ENCODE data around the gene IMMP1L.
"Not testable (repeated sequence)": the region's sequence is repeated elsewhere in the genome, so short reads cannot be mapped to it uniquely, and the experiment has no call there.

IMMP1L gene

GRCh38 chr11:31509429-31510345, at the start of gene IMMP1L, which contains the start of gene ELP4:
TSS of gene IMMP1L (minus strand) at chr11:31509622. CDS start at chr11:31463276, 46,346 bp downstream.
TSS of gene ELP4 (plus strand) at chr11:31509767. CDS start at chr11:31509785, 18 bp downstream.
- FAIRE-seq: peak; percentile 92

GRCh38 chr11:31558001-31558400, 48.6 kb upstream of the IMMP1L start:
- FAIRE-seq: no peak

GRCh38 chr11:31555938-31556337, 46.5 kb upstream of the IMMP1L start:
- no peak for FAIRE-seq

GRCh38 chr11:31542862-31543261, 33.4 kb upstream of the IMMP1L start:
- no peak for FAIRE-seq

- FAIRE-seq: no peak
These were observed 26.1 kb upstream of the IMMP1L start for GRCh38 chr11:31535479-31535878.

- no peak for FAIRE-seq
These were observed 21.9 kb upstream of the IMMP1L start for GRCh38 chr11:31531293-31531692.

GRCh38 chr11:31529701-31530100, 20.3 kb upstream of the IMMP1L start:
- no peak for FAIRE-seq

GRCh38 chr11:31529189-31529588, 19.8 kb upstream of the IMMP1L start:
- no peak for FAIRE-seq

- no peak for FAIRE-seq
These were observed 12.2 kb upstream of the IMMP1L start for GRCh38 chr11:31521497-31522150.

GRCh38 chr11:31512117-31512516, 2.7 kb upstream of the IMMP1L start:
- no peak for FAIRE-seq

- no peak for FAIRE-seq
These were observed 382 bp downstream of the IMMP1L start for GRCh38 chr11:31509051-31509428.

- no peak for FAIRE-seq
These were observed 8.9 kb downstream of the IMMP1L start for GRCh38 chr11:31500560-31500959.

GRCh38 chr11:31499576-31500178, 9.7 kb downstream of the IMMP1L start:
- FAIRE-seq: no peak

- not testable (repeated sequence) for FAIRE-seq
These were observed 15.7 kb downstream of the IMMP1L start for GRCh38 chr11:31493762-31494161.

GRCh38 chr11:31493235-31493634, 16.2 kb downstream of the IMMP1L start:
- no peak for FAIRE-seq

- FAIRE-seq: no peak
These were observed 17.0 kb downstream of the IMMP1L start for GRCh38 chr11:31492320-31492913.

GRCh38 chr11:31487848-31488247, 21.6 kb downstream of the IMMP1L start:
- peak; percentile 54 for FAIRE-seq

- no peak for FAIRE-seq
These were observed 24.9 kb downstream of the IMMP1L start for GRCh38 chr11:31484497-31484896.

GRCh38 chr11:31480930-31481329, 28.5 kb downstream of the IMMP1L start:
- FAIRE-seq: no peak

- no peak for FAIRE-seq
These were observed 30.4 kb downstream of the IMMP1L start for GRCh38 chr11:31479066-31479465.

GRCh38 chr11:31478223-31478590, 31.2 kb downstream of the IMMP1L start:
- no peak for FAIRE-seq

GRCh38 chr11:31477528-31478222, 31.7 kb downstream of the IMMP1L start:
- no peak for FAIRE-seq

GRCh38 chr11:31474083-31474482, 35.3 kb downstream of the IMMP1L start:
- no peak for FAIRE-seq
